Stomach (tissue), 9 donors: ENCODE results near the gene CCDC174. TPM values are rescaled to one million over a fixed set of nuclear protein-coding genes. Genes with fewer than 3 reads are reported as not detected.

ENCODE experiments used
- DNase-seq, 2 donors: peaks; one replicate each; pipeline versions ENCODE4 v3.0.0 to v3.0.0-alpha.2; 2013 to 2019
- H3K27ac ChIP-seq, 5 donors: fragments of 200-600 bp in 4 of 5; sonication (generic) in 4 of 5; one replicate each; pipeline ENCODE4 v1.5.1; 2013 to 2019; ENCODE audit warnings: mild to moderate bottlenecking in 1 of 5, moderate library complexity in 1 of 5
- H3K27me3 ChIP-seq, 3 donors: fragments of 200-600 bp; sonication (generic); one replicate each; pipeline ENCODE4 v1.5.1; 2017 to 2019; ENCODE audit warnings: mixed run types in 1 of 3
- H3K36me3 ChIP-seq, 4 donors: fragments of 200-600 bp; sonication (generic); 1 replicate in 3 of 4; 2 replicates in 1 of 4; pipeline ENCODE4 v1.5.1; 2016 to 2019
- H3K4me1 ChIP-seq, 4 donors: fragments of 200-600 bp; sonication (generic); one replicate each; pipeline ENCODE4 v1.5.1; 2016 to 2019
- H3K4me3 ChIP-seq, 4 donors: fragments of 200-600 bp; sonication (generic) in 3 of 4; one replicate each; pipeline ENCODE4 v1.5.1; 2016 to 2019; ENCODE audit warnings: mild to moderate bottlenecking in 1 of 4
- H3K9me3 ChIP-seq, 4 donors: fragments of 200-600 bp; sonication (generic); one replicate each; pipeline ENCODE4 v1.5.1; 2016 to 2019
- CTCF ChIP-seq, 7 experiments: fragments of 450-650 bp in 4 of 7; fragments of 200-600 bp in 3 of 7; sonication (generic) in 3 of 7; IDR thresholded peaks; one replicate each; pipeline ENCODE4 v1.5.1; 2016 to 2019; ENCODE audit warnings: antibody characterized with exemption in 7 of 7, control low read depth in 2 of 7, mild to moderate bottlenecking in 1 of 7
- EP300 ChIP-seq: sonication (generic); formaldehyde crosslinking; IDR thresholded peaks from one replicate; pipeline ENCODE4 v1.6.1; 2017; ENCODE audit warnings: antibody characterized with exemption
- POLR2A ChIP-seq, 4 donors: fragments of 450-650 bp; IDR thresholded peaks; one replicate each; pipeline ENCODE4 v1.6.1; 2016; ENCODE audit warnings: antibody characterized with exemption in 4 of 4, control low read depth in 2 of 4, mild to moderate bottlenecking in 1 of 4, moderate library complexity in 1 of 4
- POLR2AphosphoS5 ChIP-seq, 3 donors: sonication (generic); formaldehyde crosslinking; IDR thresholded peaks; one replicate each; pipeline ENCODE4 v1.6.1; 2016; ENCODE audit warnings: antibody characterized with exemption in 3 of 3
- WGBS, 5 donors: extraction: QIAGEN DNeasy Blood & Tissue Kit in 3 of 5; methylation state at CpG; one replicate each; pipeline versions ENCODE4 v1.1.5 to v1.1.7; 2013 to 2018; 5-methylcytosine and 5-hydroxymethylcytosine counted together
- intact Hi-C: fragments of 100-400 bp; cut with DNase I; formaldehyde crosslinking; loops from one replicate; pipeline ENCODE4 v1.15.1; 2023; ENCODE audit warnings: low total_unique reads
- polyA plus RNA-seq, 3 donors: library from polyadenylated mRNA; stranded (reverse); fragments of 200-250 nt; gene quantifications; one replicate each; pipeline ENCODE4 v1.2.3, GENCODE V29; 2013
- total RNA-seq, 5 donors: library from RNA; depleted of rRNA; stranded (reverse); fragments of >200 nt; gene quantifications; one replicate each; pipeline versions ENCODE4 v1.1.0 to v1.2.3, GENCODE V29; 2014 to 2016
- donor health status: healthy with polysubstance abuse.
- donor health status: Bipolar disorder and iron deficiency.
- donor health status: healthy.

Gene CCDC174
- total and polyA plus RNA-seq, 8 donors, result 8.5 to 44.0 (median 19.2) TPM

- H3K27ac ChIP-seq, result no peak overlapping the region
- no peak overlapping the region for H3K4me3 ChIP-seq
- no peaks in the 10 kb centered on the region for H3K36me3 ChIP-seq
- no peaks in the 10 kb centered on the region for H3K4me1 ChIP-seq
- WGBS, 5 donors, result 78 to 86% (median 82%) methylated on average over 4 of the region's 4 CpGs
- H3K27me3 ChIP-seq, result no peaks in the 10 kb centered on the region
- TF ChIP-seq POLR2AphosphoS5 (IDR thresholded peaks at IDR 0.05), result no peak
- TF ChIP-seq POLR2A (IDR thresholded peaks at IDR 0.05), result no peak
- no peak for TF ChIP-seq EP300
- no peak for TF ChIP-seq CTCF (IDR thresholded peaks at IDR 0.05)
- intact Hi-C loops, result no loop called here
- H3K9me3 ChIP-seq, result no peaks in the 10 kb centered on the region
- no peak for DNase-seq
Measured at GRCh38 chr3:14691239-14691638, 39.7 kb downstream of the CCDC174 start.

GRCh38 chr3:14691719-14692118 is 40.2 kb downstream of the CCDC174 start:
- Histone ChIP-seq H3K27me3 (no peaks in the 10 kb centered on the region), H3K4me3 (no peak overlapping the region), H3K9me3 (no peaks in the 10 kb centered on the region), H3K27ac (no peak overlapping the region), H3K36me3 (no peaks in the 10 kb centered on the region), H3K4me1 (no peaks in the 10 kb centered on the region)
- WGBS, 5 donors, result 75 to 97% (median 91%) methylated on average over 1 of the region's 1 CpG
- intact Hi-C loops, result no loop called here
- no peak for DNase-seq
- TF ChIP-seq POLR2AphosphoS5 (IDR thresholded peaks at IDR 0.05) (no peak), POLR2A (IDR thresholded peaks at IDR 0.05) (no peak), EP300 (no peak), CTCF (IDR thresholded peaks at IDR 0.05) (no peak)

DNA sequence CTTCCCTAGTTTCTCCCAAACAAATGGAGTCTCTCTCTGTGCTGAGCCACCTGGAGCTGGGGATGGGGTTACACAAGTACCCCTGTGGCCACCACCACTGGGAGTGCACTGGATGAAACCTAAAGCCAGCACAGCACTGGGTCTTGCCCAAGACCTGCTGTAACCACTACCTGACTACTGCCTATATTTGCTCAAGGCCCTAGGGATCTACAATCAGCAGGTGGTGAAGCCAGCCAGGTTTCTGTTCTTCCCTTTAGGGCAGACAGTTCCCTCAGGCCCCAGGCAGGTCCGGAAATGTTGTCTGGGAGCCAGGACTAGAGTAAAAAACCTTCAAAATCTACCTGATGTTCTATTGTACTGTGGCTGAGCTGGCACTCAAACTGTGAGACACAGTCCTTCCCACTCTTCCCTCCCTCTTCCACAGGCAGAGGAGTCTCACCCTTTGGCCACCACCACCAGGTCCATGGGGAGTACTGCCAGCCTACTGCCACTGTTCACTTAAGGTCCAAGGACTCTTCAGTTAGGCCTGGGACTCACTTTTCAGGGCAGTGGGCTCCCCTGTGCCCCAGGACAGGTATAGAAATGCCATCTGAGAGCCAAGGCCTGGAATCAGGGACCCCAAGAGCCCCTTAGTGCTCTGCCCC is 47.2 kb downstream of the CCDC174 start:
- H3K36me3 ChIP-seq, result no peaks in the 10 kb centered on the region
- intact Hi-C loops, result no loop called here
- H3K27ac ChIP-seq, result no peak overlapping the region
- DNase-seq, result no peak
- no peaks in the 10 kb centered on the region for H3K4me1 ChIP-seq
- H3K9me3 ChIP-seq, result no peaks in the 10 kb centered on the region
- WGBS, 5 donors, result 20 to 75% (median 55%) methylated on average over 1 of the region's 1 CpG
- no peak overlapping the region for H3K4me3 ChIP-seq
- no peak for TF ChIP-seq POLR2A (IDR thresholded peaks at IDR 0.05)
- no peak for TF ChIP-seq EP300
- TF ChIP-seq CTCF (IDR thresholded peaks at IDR 0.05), result no peak
- TF ChIP-seq POLR2AphosphoS5 (IDR thresholded peaks at IDR 0.05), result no peak
- H3K27me3 ChIP-seq, result no peaks in the 10 kb centered on the region

GRCh38 chr3:14699643-14700042 is 48.1 kb downstream of the CCDC174 start:
- DNase-seq, result peak in 1 of 2 donors; percentile 16
- Histone ChIP-seq H3K36me3 (no peaks in the 10 kb centered on the region), H3K9me3 (no peaks in the 10 kb centered on the region), H3K4me1 (no peaks in the 10 kb centered on the region), H3K27ac (no peak overlapping the region), H3K4me3 (no peak overlapping the region), H3K27me3 (no peaks in the 10 kb centered on the region)
- intact Hi-C loops, result no loop called here
- TF ChIP-seq CTCF (IDR thresholded peaks at IDR 0.05) (no peak), EP300 (no peak), POLR2AphosphoS5 (IDR thresholded peaks at IDR 0.05) (no peak), POLR2A (IDR thresholded peaks at IDR 0.05) (no peak)
- WGBS, 5 donors, result 38 to 67% (median 57%) methylated on average over 1 of the region's 1 CpG
